Measurements from ENCODE around the gene TBC1D2B. TPM values are rescaled to one million over a fixed set of nuclear protein-coding genes. Genes with fewer than 3 reads are reported as not detected.

TBC1D2B gene
- polyA plus RNA-seq, 1 donor from 2014 or later: 9.4 TPM

DNA sequence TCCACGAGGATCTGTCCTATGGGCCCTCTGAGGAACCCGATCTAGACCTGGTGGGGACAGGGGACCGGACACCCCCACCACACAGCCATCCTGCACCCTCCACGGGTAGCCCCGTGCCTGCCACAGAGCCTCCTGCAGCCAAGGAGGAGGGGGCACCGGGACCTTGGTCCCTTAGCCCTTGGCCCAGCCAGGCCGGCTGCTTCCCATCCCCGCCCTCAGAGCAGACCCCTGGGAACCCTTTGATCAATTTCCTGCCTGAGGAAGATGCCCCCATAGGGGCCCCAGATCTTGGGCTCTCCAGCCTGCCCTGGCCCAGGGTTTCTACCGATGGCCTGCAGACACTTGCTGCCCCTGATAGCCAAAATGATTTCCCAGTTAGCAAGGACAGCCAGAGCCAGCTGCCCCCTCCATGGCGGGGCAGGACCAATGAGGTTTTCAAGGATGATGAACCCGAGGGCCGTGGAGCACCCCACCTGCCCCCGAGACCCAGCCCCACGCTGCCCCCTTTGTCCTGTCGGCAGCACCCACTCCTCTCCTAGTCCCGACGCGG is 91.5 kb downstream of the TBC1D2B start:
- H4K20me1 ChIP-seq (ENCODE audit: insufficient read depth): no peaks in the 10 kb centered on the region
- no peak overlapping the region for H3K4me2 ChIP-seq (ENCODE audit: low read length)
- H3K9me2 ChIP-seq (ENCODE audit: insufficient read depth, low read length): no peaks in the 10 kb centered on the region
- TF ChIP-seq TAF1 (IDR thresholded peaks at IDR 0.05; ENCODE audit: low read depth) (no peak), EP300 (conservative IDR thresholded peaks at IDR 0.05; ENCODE audit: poor library complexity, severe bottlenecking) (no peak), RAD21 (conservative IDR thresholded peaks at IDR 0.05) (no peak), MXI1 (conservative IDR thresholded peaks at IDR 0.05; ENCODE audit: poor library complexity, severe bottlenecking) (no peak), SMC3 (conservative IDR thresholded peaks at IDR 0.05; ENCODE audit: poor library complexity) (no peak), EZH2 (IDR thresholded peaks at IDR 0.05; ENCODE audit: borderline replicate concordance, insufficient read depth, low read length, poor library complexity, severe bottlenecking) (no peak), POLR2AphosphoS5 (IDR thresholded peaks at IDR 0.05) (no peak)
- TF ChIP-seq, protein P1, sequence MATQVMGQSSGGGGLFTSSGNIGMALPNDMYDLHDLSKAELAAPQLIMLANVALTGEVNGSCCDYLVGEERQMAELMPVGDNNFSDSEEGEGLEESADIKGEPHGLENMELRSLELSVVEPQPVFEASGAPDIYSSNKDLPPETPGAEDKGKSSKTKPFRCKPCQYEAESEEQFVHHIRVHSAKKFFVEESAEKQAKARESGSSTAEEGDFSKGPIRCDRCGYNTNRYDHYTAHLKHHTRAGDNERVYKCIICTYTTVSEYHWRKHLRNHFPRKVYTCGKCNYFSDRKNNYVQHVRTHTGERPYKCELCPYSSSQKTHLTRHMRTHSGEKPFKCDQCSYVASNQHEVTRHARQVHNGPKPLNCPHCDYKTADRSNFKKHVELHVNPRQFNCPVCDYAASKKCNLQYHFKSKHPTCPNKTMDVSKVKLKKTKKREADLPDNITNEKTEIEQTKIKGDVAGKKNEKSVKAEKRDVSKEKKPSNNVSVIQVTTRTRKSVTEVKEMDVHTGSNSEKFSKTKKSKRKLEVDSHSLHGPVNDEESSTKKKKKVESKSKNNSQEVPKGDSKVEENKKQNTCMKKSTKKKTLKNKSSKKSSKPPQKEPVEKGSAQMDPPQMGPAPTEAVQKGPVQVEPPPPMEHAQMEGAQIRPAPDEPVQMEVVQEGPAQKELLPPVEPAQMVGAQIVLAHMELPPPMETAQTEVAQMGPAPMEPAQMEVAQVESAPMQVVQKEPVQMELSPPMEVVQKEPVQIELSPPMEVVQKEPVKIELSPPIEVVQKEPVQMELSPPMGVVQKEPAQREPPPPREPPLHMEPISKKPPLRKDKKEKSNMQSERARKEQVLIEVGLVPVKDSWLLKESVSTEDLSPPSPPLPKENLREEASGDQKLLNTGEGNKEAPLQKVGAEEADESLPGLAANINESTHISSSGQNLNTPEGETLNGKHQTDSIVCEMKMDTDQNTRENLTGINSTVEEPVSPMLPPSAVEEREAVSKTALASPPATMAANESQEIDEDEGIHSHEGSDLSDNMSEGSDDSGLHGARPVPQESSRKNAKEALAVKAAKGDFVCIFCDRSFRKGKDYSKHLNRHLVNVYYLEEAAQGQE (IDR thresholded peaks at IDR 0.05; ENCODE audit: borderline replicate concordance): no peak
- TF ChIP-seq, protein P2, sequence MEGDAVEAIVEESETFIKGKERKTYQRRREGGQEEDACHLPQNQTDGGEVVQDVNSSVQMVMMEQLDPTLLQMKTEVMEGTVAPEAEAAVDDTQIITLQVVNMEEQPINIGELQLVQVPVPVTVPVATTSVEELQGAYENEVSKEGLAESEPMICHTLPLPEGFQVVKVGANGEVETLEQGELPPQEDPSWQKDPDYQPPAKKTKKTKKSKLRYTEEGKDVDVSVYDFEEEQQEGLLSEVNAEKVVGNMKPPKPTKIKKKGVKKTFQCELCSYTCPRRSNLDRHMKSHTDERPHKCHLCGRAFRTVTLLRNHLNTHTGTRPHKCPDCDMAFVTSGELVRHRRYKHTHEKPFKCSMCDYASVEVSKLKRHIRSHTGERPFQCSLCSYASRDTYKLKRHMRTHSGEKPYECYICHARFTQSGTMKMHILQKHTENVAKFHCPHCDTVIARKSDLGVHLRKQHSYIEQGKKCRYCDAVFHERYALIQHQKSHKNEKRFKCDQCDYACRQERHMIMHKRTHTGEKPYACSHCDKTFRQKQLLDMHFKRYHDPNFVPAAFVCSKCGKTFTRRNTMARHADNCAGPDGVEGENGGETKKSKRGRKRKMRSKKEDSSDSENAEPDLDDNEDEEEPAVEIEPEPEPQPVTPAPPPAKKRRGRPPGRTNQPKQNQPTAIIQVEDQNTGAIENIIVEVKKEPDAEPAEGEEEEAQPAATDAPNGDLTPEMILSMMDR (IDR thresholded peaks at IDR 0.05; ENCODE audit: poor library complexity, severe bottlenecking): no peak
- no peak overlapping the region for H3K9ac ChIP-seq (ENCODE audit: low read length)
- no peaks in the 10 kb centered on the region for H3K9me3 ChIP-seq (ENCODE audit: low read length)
- H2AFZ ChIP-seq (ENCODE audit: low read depth, low read length): no peak overlapping the region
- no peaks in the 10 kb centered on the region for H3F3A ChIP-seq (ENCODE audit: insufficient read depth, low read length, poor library complexity, severe bottlenecking)
- H3K4me3 ChIP-seq (ENCODE audit: low read length): no peak overlapping the region
- H3K79me2 ChIP-seq (replicated peaks; ENCODE audit: insufficient read depth, low read length): no peaks in the 10 kb centered on the region
- H3K27ac ChIP-seq (ENCODE audit: low read length): no peak overlapping the region
- H3K27me3 ChIP-seq (ENCODE audit: insufficient read depth, low read depth, low read length): no peaks in the 10 kb centered on the region
- H3K36me3 ChIP-seq (ENCODE audit: insufficient read depth, low read length): no peaks in the 10 kb centered on the region

DNA sequence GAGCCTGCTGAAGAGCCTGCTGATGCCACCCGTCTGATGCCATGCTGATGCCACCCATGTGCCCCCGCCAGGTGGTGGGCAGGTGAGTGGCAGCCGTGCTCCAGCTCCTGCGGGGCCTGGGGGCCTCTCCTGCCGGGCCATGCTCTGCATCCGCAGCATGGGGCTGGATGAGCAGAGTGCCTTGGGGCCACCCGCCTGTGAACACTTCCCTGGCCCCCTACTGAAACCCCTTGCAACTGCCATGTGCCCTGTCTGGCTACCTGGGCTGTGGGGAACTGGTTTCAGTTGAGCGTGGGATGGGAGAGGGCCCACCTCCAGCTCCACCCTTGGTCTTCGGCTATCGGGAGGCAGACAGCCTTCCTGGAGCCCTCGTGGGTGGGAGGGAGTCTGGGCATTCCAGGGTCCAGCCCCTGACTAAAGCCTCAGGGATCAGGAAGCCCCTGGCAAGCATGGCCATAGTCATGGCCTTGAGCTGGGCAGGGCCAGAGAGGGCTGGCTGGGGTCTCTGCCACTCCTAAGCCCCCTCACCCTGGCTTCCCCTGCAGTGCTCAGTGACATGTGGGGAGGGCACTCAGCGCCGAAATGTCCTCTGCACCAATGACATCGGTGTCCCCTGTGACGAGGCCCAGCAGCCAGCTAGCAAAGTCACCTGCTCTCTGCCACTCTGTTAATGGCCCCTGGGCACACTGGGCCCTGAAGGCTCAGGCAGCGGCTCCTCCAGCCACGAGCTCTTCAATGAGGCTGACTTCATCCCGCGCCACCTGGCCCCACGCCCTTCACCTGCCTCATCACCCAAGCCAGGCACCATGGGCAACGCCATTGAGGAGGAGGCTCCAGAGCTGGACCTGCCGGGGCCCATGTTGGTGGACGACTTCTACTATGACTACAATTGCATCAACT is 92.2 kb downstream of the TBC1D2B start:
- no peaks in the 10 kb centered on the region for H3K9me2 ChIP-seq (ENCODE audit: insufficient read depth, low read length)
- H3K9ac ChIP-seq (ENCODE audit: low read length): no peak overlapping the region
- no peaks in the 10 kb centered on the region for H3K27me3 ChIP-seq (ENCODE audit: insufficient read depth, low read depth, low read length)
- H2AFZ ChIP-seq (ENCODE audit: low read depth, low read length): no peak overlapping the region
- H3K27ac ChIP-seq (ENCODE audit: low read length): no peak overlapping the region
- H3K79me2 ChIP-seq (replicated peaks; ENCODE audit: insufficient read depth, low read length): no peaks in the 10 kb centered on the region
- H3K4me2 ChIP-seq (ENCODE audit: low read length): no peak overlapping the region
- H3K36me3 ChIP-seq (ENCODE audit: insufficient read depth, low read length): no peaks in the 10 kb centered on the region
- H4K20me1 ChIP-seq (ENCODE audit: insufficient read depth): no peaks in the 10 kb centered on the region
- no peak overlapping the region for H3K4me3 ChIP-seq (ENCODE audit: low read length)
- H3F3A ChIP-seq (ENCODE audit: insufficient read depth, low read length, poor library complexity, severe bottlenecking): no peaks in the 10 kb centered on the region
- H3K9me3 ChIP-seq (ENCODE audit: low read length): no peaks in the 10 kb centered on the region
- no peak for TF ChIP-seq POLR2AphosphoS5 (IDR thresholded peaks at IDR 0.05)
- TF ChIP-seq EP300 (conservative IDR thresholded peaks at IDR 0.05; ENCODE audit: poor library complexity, severe bottlenecking): no peak
- TF ChIP-seq, protein P2 (IDR thresholded peaks at IDR 0.05; ENCODE audit: poor library complexity, severe bottlenecking): no peak
- TF ChIP-seq TAF1 (IDR thresholded peaks at IDR 0.05; ENCODE audit: low read depth): no peak
- TF ChIP-seq, protein P1 (IDR thresholded peaks at IDR 0.05; ENCODE audit: borderline replicate concordance): no peak
- TF ChIP-seq RAD21 (conservative IDR thresholded peaks at IDR 0.05): no peak
- TF ChIP-seq EZH2 (IDR thresholded peaks at IDR 0.05; ENCODE audit: borderline replicate concordance, insufficient read depth, low read length, poor library complexity, severe bottlenecking): no peak
- TF ChIP-seq SMC3 (conservative IDR thresholded peaks at IDR 0.05; ENCODE audit: poor library complexity): no peak
- no peak for TF ChIP-seq MXI1 (conservative IDR thresholded peaks at IDR 0.05; ENCODE audit: poor library complexity, severe bottlenecking)

Data from neural cell (in vitro differentiated cells).